ENCODE data around the gene BIK. TPM values are rescaled to one million over a fixed set of nuclear protein-coding genes. Genes with fewer than 3 reads are reported as not detected.

Gene BIK
- total RNA-seq, 2 experiments from 2014 or later: 0.64 to 1.8 TPM

GRCh38 chr22:43173976-43174720 lies 63.6 kb downstream of the BIK start:
- POLR2A ChIA-PET: no interaction called here
- H3K36me3 Mint-ChIP-seq: peaks cover 14% of the 10 kb centered on the region
- no peaks in the 10 kb centered on the region for H3K9me3 Mint-ChIP-seq
- ATAC-seq (ENCODE audit: low read depth) (no peak), DNase-seq (no peak)
- peaks cover 6% of the 10 kb centered on the region for H3K4me1 Mint-ChIP-seq
- no peak overlapping the region for H3K27ac Mint-ChIP-seq
- H3K27me3 Mint-ChIP-seq: no peaks in the 10 kb centered on the region
- no peak overlapping the region for H3K4me3 Mint-ChIP-seq

GRCh38 chr22:43174941-43175531 lies 64.5 kb downstream of the BIK start:
- ATAC-seq (ENCODE audit: low read depth) (no peak), DNase-seq (no peak)
- POLR2A ChIA-PET: no interaction called here
- H3K36me3 Mint-ChIP-seq: peaks cover 21% of the 10 kb centered on the region
- H3K4me1 Mint-ChIP-seq: peaks cover 6% of the 10 kb centered on the region
- no peak overlapping the region for H3K4me3 Mint-ChIP-seq
- H3K9me3 Mint-ChIP-seq: no peaks in the 10 kb centered on the region
- no peak overlapping the region for H3K27ac Mint-ChIP-seq
- no peaks in the 10 kb centered on the region for H3K27me3 Mint-ChIP-seq

- ATAC-seq (ENCODE audit: low read depth) (no peak), DNase-seq (no peak)
- Mint-ChIP-seq H3K4me3 (no peak overlapping the region), H3K27ac (no peak overlapping the region), H3K9me3 (no peaks in the 10 kb centered on the region), H3K27me3 (no peaks in the 10 kb centered on the region), H3K4me1 (peaks cover 2% of the 10 kb centered on the region), H3K36me3 (peaks cover 21% of the 10 kb centered on the region)
- POLR2A ChIA-PET: no interaction called here
Observed at GRCh38 chr22:43176090-43176489, 65.5 kb downstream of the BIK start.

- ATAC-seq (ENCODE audit: low read depth) (no peak), DNase-seq (no peak)
- H3K4me3 Mint-ChIP-seq: no peak overlapping the region
- H3K9me3 Mint-ChIP-seq: no peaks in the 10 kb centered on the region
- POLR2A ChIA-PET: no interaction called here
- H3K36me3 Mint-ChIP-seq: peaks cover 21% of the 10 kb centered on the region
- H3K4me1 Mint-ChIP-seq: no peaks in the 10 kb centered on the region
- no peak overlapping the region for H3K27ac Mint-ChIP-seq
- H3K27me3 Mint-ChIP-seq: no peaks in the 10 kb centered on the region
Observed at GRCh38 chr22:43177479-43177878, 66.9 kb downstream of the BIK start.

Other genes with a start within 250 kb of the BIK start
- 10 to 100 TPM; 33.6 to 35.8 TPM for gene PACSIN2, start 95.6 kb upstream of the BIK start, total RNA-seq
- 10 to 100 TPM in 1 of 2 experiments, 1 to 10 TPM in 1; 9.1 to 10.7 TPM for gene TTLL1, start 21.4 kb upstream of the BIK start, total RNA-seq
- gene MCAT, start 32.6 kb downstream of the BIK start, total RNA-seq: 1 to 10 TPM; 8.1 to 9.5 TPM
- gene TSPO, start 40.8 kb downstream of the BIK start, total RNA-seq: 100 to 1,000 TPM; 107 to 116 TPM
- gene TTLL12, start 76.4 kb downstream of the BIK start, total RNA-seq: 10 to 100 TPM; 30.4 to 30.6 TPM
- under 1 TPM; 0.03 to 0.20 TPM for gene SCUBE1, start 232.6 kb downstream of the BIK start, total RNA-seq